Endothelial cell of umbilical vein (primary cell): Measurements from ENCODE around the gene SLC38A10. TPM values are rescaled to one million over a fixed set of nuclear protein-coding genes. Genes with fewer than 3 reads are reported as not detected.

Experiments used
- BruUV-seq: library from RNA; stranded (reverse); fragments of 400-500 nt; replicated peaks from 2 replicates; lab custom pipeline; 2021; lab: Mats Ljungman, UMichigan
- CTCF ChIA-PET: fragments of 300-600, 350-600 bp; sonication (Branson Sonifier 250); formaldehyde crosslinking; loops from one replicate; lab custom pipeline; 2021; ENCODE audit warnings: antibody characterized with exemption, inconsistent platforms; lab: Charles Lee
- POLR2A ChIA-PET: fragments of 300-600, 350-600 bp; sonication (Branson Sonifier 250); formaldehyde crosslinking; loops from one replicate; lab custom pipeline; 2021; ENCODE audit warnings: antibody characterized with exemption, inconsistent platforms; lab: Charles Lee
- DNase-seq: peaks from one replicate; pipeline ENCODE4 v3.0.0-alpha.2; 2011; ENCODE audit warnings: low read depth, low spot score
- FAIRE-seq: peaks from 2 replicates; lab custom pipeline; 2011; peaks lifted over from hg19 to GRCh38; lab: Jason Lieb, UNC
- H2AFZ ChIP-seq: 2 replicates; pipeline ENCODE4 v1.6.0; 2012; ENCODE audit warnings: low read depth, low read length, control low read depth, inconsistent platforms
- H3K27ac ChIP-seq: 2 replicates; pipeline ENCODE4 v1.5.1; 2011; ENCODE audit warnings: low read depth, mild to moderate bottlenecking, control low read depth, low read length, moderate library complexity; ENCODE audit not compliant: insufficient read depth
- H3K27me3 ChIP-seq, 2 experiments: 2 replicates each; pipeline versions ENCODE4 v1.6.0 to v1.6.1; 2011; ENCODE audit warnings: low read length in 2 of 2, mixed read lengths in 1 of 2; ENCODE audit not compliant: control insufficient read depth in 2 of 2, insufficient read depth in 2 of 2
- H3K36me3 ChIP-seq, 2 experiments: 2 replicates in 1 of 2; 3 replicates in 1 of 2; pipeline ENCODE4 v1.5.1; 2011; ENCODE audit warnings: low read length in 2 of 2, mild to moderate bottlenecking in 1 of 2, moderate library complexity in 1 of 2; ENCODE audit not compliant: control insufficient read depth in 2 of 2, insufficient read depth in 2 of 2; ENCODE audit errors: extremely low read depth in 1 of 2
- H3K4me1 ChIP-seq: 3 replicates; pipeline ENCODE4 v1.5.1; 2011; ENCODE audit warnings: mild to moderate bottlenecking, low read length; ENCODE audit not compliant: control insufficient read depth, insufficient read depth; ENCODE audit errors: extremely low read depth
- H3K4me2 ChIP-seq: 2 replicates; pipeline ENCODE4 v1.6.1; 2011; ENCODE audit warnings: low read length, control low read depth, mixed read lengths; ENCODE audit not compliant: insufficient read depth
- H3K4me3 ChIP-seq, 3 experiments: fragments of 200-600 bp in 1 of 3; sonication (generic), shearing (Covaris generic) in 1 of 3; replicated peaks in 1 of 3; 2 replicates each; pipeline ENCODE4 v1.5.1; 2011 to 2016; ENCODE audit warnings: control low read depth in 3 of 3, low read length in 3 of 3, mild to moderate bottlenecking in 2 of 3, inconsistent platforms in 1 of 3, low read depth in 1 of 3, moderate library complexity in 1 of 3; ENCODE audit not compliant: insufficient read depth in 1 of 3
- H3K79me2 ChIP-seq: 2 replicates; pipeline ENCODE4 v1.6.0; 2012; ENCODE audit warnings: low read length, inconsistent platforms; ENCODE audit not compliant: control insufficient read depth, insufficient read depth
- H3K9ac ChIP-seq: replicated peaks from 2 replicates; pipeline ENCODE3; 2011; ENCODE audit warnings: low read length, control low read depth; ENCODE audit not compliant: insufficient read depth; ENCODE audit errors: extremely low read depth
- H3K9me1 ChIP-seq: replicated peaks from 3 replicates; pipeline ENCODE4 v1.6.0; 2011; ENCODE audit warnings: mild to moderate bottlenecking, low read length; ENCODE audit not compliant: control insufficient read depth, insufficient read depth; ENCODE audit errors: extremely low read depth
- H3K9me3 ChIP-seq: replicated peaks from 2 replicates; pipeline ENCODE4 v1.5.1; 2012; ENCODE audit warnings: low read length, inconsistent platforms; ENCODE audit not compliant: control insufficient read depth, insufficient read depth
- H4K20me1 ChIP-seq: replicated peaks from 2 replicates; pipeline ENCODE3; 2011; ENCODE audit warnings: mild to moderate bottlenecking, low read length; ENCODE audit not compliant: control insufficient read depth, insufficient read depth; ENCODE audit errors: extremely low read depth
- EZH2 ChIP-seq: IDR thresholded peaks from 2 replicates; pipeline ENCODE4 v1.6.1; 2012; ENCODE audit warnings: borderline replicate concordance, low read depth, mild to moderate bottlenecking, moderate library complexity, low read length, inconsistent platforms; ENCODE audit not compliant: severe bottlenecking
- FOS ChIP-seq: IDR thresholded peaks from 2 replicates; pipeline ENCODE4 v1.6.1; 2011; ENCODE audit warnings: mild to moderate bottlenecking, low read length, moderate library complexity, borderline replicate concordance; ENCODE audit not compliant: insufficient read depth
- GATA2 ChIP-seq: IDR thresholded peaks from 2 replicates; pipeline ENCODE4 v1.7.0; 2011; ENCODE audit warnings: low read depth, mild to moderate bottlenecking, moderate library complexity, mixed read lengths, low read length; ENCODE audit not compliant: insufficient read length, insufficient read depth
- JUN ChIP-seq: IDR thresholded peaks from 2 replicates; pipeline ENCODE4 v1.6.1; 2011; ENCODE audit warnings: borderline replicate concordance, low read depth; ENCODE audit not compliant: insufficient read length, insufficient read depth
- MYC ChIP-seq: IDR thresholded peaks from one replicate; pipeline ENCODE4 v1.6.1; 2011; ENCODE audit warnings: mild to moderate bottlenecking, low read depth, low read length
- POLR2A ChIP-seq: IDR thresholded peaks from 2 replicates; pipeline ENCODE4 v1.6.1; 2012; ENCODE audit warnings: low read depth, mild to moderate bottlenecking, control low read depth, low read length
- POLR2AphosphoS5 ChIP-seq: IDR thresholded peaks from 2 replicates; pipeline ENCODE4 v1.6.1; 2012; ENCODE audit warnings: low read depth, mild to moderate bottlenecking, control low read depth, low read length, moderate library complexity; ENCODE audit not compliant: insufficient read depth
- dilution Hi-C: fragments of 300-500 bp; cut with MboI; formaldehyde crosslinking; loops from one replicate; pipeline ENCODE4 v1.15.0; 2019; ENCODE audit warnings: low sequenced_read_pairs; ENCODE audit not compliant: extremely low pct_ligation_motif_present
- intact Hi-C: fragments of 100-400 bp; cut with micrococcal nuclease; formaldehyde crosslinking; loops from one replicate; pipeline ENCODE4 v1.10.0; 2022
- polyA plus RNA-seq, 4 experiments: library from polyadenylated mRNA; depleted of rRNA in 3 of 4; stranded (reverse) in 3 of 4; unstranded in 1 of 4; fragments of >200 nt; gene quantifications; 2 replicates each; pipeline versions ENCODE4 v1.2.1 to v1.2.3, GENCODE V29; 2011 to 2012; ENCODE audit warnings: missing spikeins in 1 of 4
- total RNA-seq: library from RNA; stranded (reverse); gene quantifications from 2 replicates; pipeline ENCODE4 v1.2.3, GENCODE V29; 2021
- TF ChIP-seq, protein P1 (sequence below): IDR thresholded peaks from 2 replicates; pipeline ENCODE4 v1.6.1; 2011; ENCODE audit not compliant: insufficient read depth, insufficient read length
- TF ChIP-seq, protein P2 (sequence below), 2 donors: IDR thresholded peaks; 1 replicate in 1 of 2; 2 replicates in 1 of 2; pipeline ENCODE4 v1.5.1; 2011; ENCODE audit warnings: low read length in 2 of 2, mild to moderate bottlenecking in 2 of 2, moderate library complexity in 2 of 2, control low read depth in 1 of 2, inconsistent platforms in 1 of 2, low read depth in 1 of 2; ENCODE audit not compliant: insufficient read depth in 1 of 2; ENCODE audit errors: extremely low read depth in 1 of 2

SLC38A10 gene
- total and polyA plus RNA-seq, 2 donors (not counting 3 experiments of a cell fraction or from before 2014, with no cell fraction given), result 72.7 to 113 TPM

DNA sequence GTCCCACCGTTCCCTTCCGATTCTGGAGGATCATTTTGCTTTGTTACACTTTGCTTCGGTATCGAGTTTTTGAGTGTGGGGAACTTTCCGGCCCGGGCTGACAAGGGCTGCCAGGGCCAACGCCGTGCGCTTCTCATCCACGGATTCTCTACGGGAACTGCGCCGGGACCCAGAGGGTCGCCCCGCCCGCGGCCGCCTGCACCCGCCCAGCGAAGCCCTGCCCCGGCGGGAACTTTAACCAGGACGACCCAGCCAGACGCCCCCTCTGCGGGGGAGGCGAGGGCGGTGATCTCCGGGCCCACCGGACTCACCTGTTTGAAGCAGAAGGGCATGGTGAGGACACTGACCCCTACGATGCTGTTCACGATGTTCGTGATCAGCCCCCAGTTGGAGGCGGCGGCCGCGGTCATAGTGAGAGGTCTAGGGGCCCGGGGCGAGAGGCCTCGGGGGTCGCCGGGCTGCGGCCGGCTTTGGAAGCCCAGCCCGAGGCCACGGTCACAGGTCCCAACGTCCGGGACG, 536 bp downstream of the SLC38A10 start:
- Histone ChIP-seq H2AFZ (peak overlapping the region; percentile 7), H3K9me1 (no peaks in the 10 kb centered on the region), H3K9me3 (no peaks in the 10 kb centered on the region), H4K20me1 (no peaks in the 10 kb centered on the region), H3K9ac (peak overlapping the region; percentile 88), H3K4me2 (peak overlapping the region; percentile 82), H3K36me3 (no peaks in the 10 kb centered on the region), H3K4me3 (peak overlapping the region; percentile 57 to 72 (median 63)), H3K79me2 (peaks cover 39% of the 10 kb centered on the region), H3K27me3 (no peaks in the 10 kb centered on the region), H3K4me1 (peaks cover 14% of the 10 kb centered on the region), H3K27ac (peak overlapping the region; percentile 86)
- intact Hi-C loops (loop anchor here (1.0 kb wide), 3 partner anchors 8 to 100 kb away; no protein-coding TSS in a partner anchor), dilution Hi-C loops (no loop called here)
- TF ChIP-seq JUN (no peak), GATA2 (no peak), FOS (no peak), POLR2A (no peak), EZH2 (no peak), POLR2AphosphoS5 (no peak), MYC (no peak)
- TF ChIP-seq, protein P1, sequence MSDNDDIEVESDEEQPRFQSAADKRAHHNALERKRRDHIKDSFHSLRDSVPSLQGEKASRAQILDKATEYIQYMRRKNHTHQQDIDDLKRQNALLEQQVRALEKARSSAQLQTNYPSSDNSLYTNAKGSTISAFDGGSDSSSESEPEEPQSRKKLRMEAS, result no peak
- TF ChIP-seq, protein P2, sequence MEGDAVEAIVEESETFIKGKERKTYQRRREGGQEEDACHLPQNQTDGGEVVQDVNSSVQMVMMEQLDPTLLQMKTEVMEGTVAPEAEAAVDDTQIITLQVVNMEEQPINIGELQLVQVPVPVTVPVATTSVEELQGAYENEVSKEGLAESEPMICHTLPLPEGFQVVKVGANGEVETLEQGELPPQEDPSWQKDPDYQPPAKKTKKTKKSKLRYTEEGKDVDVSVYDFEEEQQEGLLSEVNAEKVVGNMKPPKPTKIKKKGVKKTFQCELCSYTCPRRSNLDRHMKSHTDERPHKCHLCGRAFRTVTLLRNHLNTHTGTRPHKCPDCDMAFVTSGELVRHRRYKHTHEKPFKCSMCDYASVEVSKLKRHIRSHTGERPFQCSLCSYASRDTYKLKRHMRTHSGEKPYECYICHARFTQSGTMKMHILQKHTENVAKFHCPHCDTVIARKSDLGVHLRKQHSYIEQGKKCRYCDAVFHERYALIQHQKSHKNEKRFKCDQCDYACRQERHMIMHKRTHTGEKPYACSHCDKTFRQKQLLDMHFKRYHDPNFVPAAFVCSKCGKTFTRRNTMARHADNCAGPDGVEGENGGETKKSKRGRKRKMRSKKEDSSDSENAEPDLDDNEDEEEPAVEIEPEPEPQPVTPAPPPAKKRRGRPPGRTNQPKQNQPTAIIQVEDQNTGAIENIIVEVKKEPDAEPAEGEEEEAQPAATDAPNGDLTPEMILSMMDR (IDR thresholded peaks at IDR 0.05; ENCODE audit: extremely low read depth in 1 of 2, insufficient read depth in 1 of 2, low read depth in 1 of 2, low read length in 2 of 2), result no peak
- ChIA-PET CTCF (interaction anchor here (1.0 to 1.8 kb wide), 4 partner anchors 9 to 190 kb away, joined by 4 to 10 read pairs (median 6); no protein-coding TSS in a partner anchor), POLR2A (no interaction called here)
- BruUV-seq, result TSS peak; percentile 72
- FAIRE-seq (no peak), DNase-seq (peak; percentile 20)
